22Rv1 (cell line): ENCODE measurements around the gene ASXL2.

Source experiments
- ZFX ChIP-seq: fragments of 450-650 bp; IDR thresholded peaks from 2 replicates; pipeline ENCODE4 v1.6.1; 2017; ENCODE audit warnings: antibody characterized with exemption, borderline replicate concordance
- TF ChIP-seq, protein P1 (sequence below): fragments of 450-650 bp; IDR thresholded peaks from 2 replicates; pipeline ENCODE4 v1.5.1; 2017; ENCODE audit warnings: mild to moderate bottlenecking

DNA sequence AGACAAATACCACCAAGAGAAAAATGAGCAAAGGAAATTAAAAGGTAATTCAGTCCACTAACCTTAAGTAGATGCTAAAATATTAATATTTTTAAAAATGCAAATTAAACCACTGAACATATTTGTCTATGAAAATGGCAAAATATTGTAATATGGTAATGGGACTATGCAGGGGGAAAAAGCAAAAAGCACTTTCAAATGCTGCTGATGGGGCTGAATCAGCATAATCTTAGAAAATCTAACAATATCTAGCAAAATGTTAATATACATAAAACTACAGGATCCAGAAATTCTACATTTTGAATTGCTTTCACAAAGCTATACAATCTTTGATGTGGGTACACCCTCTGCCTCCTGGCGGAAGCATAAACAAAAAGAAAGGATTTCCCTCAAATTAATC is 118.0 kb downstream of the ASXL2 start:
- TF ChIP-seq, protein P1, sequence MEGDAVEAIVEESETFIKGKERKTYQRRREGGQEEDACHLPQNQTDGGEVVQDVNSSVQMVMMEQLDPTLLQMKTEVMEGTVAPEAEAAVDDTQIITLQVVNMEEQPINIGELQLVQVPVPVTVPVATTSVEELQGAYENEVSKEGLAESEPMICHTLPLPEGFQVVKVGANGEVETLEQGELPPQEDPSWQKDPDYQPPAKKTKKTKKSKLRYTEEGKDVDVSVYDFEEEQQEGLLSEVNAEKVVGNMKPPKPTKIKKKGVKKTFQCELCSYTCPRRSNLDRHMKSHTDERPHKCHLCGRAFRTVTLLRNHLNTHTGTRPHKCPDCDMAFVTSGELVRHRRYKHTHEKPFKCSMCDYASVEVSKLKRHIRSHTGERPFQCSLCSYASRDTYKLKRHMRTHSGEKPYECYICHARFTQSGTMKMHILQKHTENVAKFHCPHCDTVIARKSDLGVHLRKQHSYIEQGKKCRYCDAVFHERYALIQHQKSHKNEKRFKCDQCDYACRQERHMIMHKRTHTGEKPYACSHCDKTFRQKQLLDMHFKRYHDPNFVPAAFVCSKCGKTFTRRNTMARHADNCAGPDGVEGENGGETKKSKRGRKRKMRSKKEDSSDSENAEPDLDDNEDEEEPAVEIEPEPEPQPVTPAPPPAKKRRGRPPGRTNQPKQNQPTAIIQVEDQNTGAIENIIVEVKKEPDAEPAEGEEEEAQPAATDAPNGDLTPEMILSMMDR, result no peak
- TF ChIP-seq ZFX, result no peak
